ENCODE data around the gene CMKLR1. TPM values are rescaled to one million over a fixed set of nuclear protein-coding genes. Genes with fewer than 3 reads are reported as not detected.

Gene CMKLR1
- total and polyA plus RNA-seq, 9 of the 15 experiments (the other 6 are each of a cell fraction or from before 2014, with no cell fraction given) = 0.11 to 1.4 (median 0.20) TPM

DNA sequence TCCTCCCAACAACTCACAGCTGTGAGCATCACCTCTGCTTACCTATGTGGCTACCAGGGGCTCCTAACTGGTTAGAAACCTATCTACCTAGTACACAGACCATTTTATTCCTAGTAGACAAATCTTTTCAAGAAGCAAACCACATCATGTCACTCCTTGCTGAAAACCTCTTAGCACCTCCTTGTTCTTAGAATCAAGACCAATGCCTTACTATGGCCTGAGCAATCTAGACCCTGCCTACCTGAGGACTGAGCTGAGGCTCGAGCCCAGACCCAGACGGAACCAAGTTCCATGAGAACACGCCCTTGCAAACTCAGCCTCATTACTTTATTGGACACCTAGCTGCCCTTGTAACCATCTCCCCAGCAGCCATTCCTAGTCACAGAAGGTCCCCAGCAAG, 32.6 kb downstream of the CMKLR1 start (continued):
- TF ChIP-seq ETV6 (IDR thresholded peaks at IDR 0.05; ENCODE audit: borderline replicate concordance in 1 of 2, low read depth in 2 of 2, low read length in 1 of 2) (no peak), ETV6 (CRISPR knock-in tag; IDR thresholded peaks at IDR 0.05; ENCODE audit: borderline replicate concordance) (no peak), MAFK (IDR thresholded peaks at IDR 0.05; ENCODE audit: low read length) (no peak)
- TF ChIP-seq, protein P1, sequence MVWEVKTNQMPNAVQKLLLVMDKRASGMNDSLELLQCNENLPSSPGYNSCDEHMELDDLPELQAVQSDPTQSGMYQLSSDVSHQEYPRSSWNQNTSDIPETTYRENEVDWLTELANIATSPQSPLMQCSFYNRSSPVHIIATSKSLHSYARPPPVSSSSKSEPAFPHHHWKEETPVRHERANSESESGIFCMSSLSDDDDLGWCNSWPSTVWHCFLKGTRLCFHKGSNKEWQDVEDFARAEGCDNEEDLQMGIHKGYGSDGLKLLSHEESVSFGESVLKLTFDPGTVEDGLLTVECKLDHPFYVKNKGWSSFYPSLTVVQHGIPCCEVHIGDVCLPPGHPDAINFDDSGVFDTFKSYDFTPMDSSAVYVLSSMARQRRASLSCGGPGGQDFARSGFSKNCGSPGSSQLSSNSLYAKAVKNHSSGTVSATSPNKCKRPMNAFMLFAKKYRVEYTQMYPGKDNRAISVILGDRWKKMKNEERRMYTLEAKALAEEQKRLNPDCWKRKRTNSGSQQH (CRISPR knock-in tag; IDR thresholded peaks at IDR 0.05) = no peak

DNA sequence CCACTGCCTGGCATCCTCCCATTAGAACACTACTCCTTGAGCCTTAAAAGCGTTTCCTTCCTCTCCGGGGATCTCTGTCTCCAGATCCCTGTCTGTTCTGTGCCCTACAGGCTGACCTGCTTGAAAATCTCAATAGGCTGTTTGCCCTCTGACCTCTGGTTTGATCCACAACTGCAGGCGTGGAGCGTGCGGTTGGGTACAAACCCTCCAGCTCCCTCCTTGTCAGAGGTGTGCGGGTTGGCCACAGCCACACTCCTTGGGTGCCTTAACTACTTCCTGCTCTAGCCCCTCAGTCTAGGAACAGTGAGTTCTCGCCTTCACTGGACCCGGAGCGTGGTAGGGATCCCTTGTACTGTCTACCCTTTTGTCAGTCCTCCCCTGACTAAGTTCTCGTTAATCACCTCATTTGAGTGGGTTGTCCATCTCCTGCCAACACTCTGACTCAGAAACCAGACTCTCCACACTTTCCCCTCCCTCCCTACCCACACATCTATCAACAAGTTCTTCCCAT, 33.1 kb downstream of the CMKLR1 start:
- Histone ChIP-seq H3K4me3 (no peak overlapping the region), H4K20me1 (replicated peaks; ENCODE audit: control insufficient read depth, insufficient read depth, low read length) (peaks cover 6% of the 10 kb centered on the region; the same call in 1 of the 2 replicates), H3K36me3 (ENCODE audit: control insufficient read depth, insufficient read depth, low read length) (no peaks in the 10 kb centered on the region), H3K9me3 (replicated peaks; ENCODE audit: control insufficient read depth, insufficient read depth, low read depth, low read length) (no peaks in the 10 kb centered on the region), H3K27me3 (ENCODE audit: control insufficient read depth in 2 of 2, insufficient read depth in 2 of 2, low read length in 2 of 2) (peaks cover 39 to 66% of the 10 kb centered on the region in 2 experiments), H3K4me2 (ENCODE audit: insufficient read depth, low read length) (no peak overlapping the region), H3K9me1 (ENCODE audit: control insufficient read depth, insufficient read depth, low read length) (no peaks in the 10 kb centered on the region), H3K27ac (ENCODE audit: extremely low read depth, low read depth, low read length) (no peak overlapping the region), H2AFZ (ENCODE audit: low read depth, low read length) (no peak overlapping the region), H3K4me1 (replicated peaks in 1 of 2; ENCODE audit: control insufficient read depth in 2 of 2, insufficient read depth in 2 of 2, low read length in 2 of 2) (peaks cover 0 to 12% of the 10 kb centered on the region in 2 experiments; a peak in 2 of 5 replicates), H3K9ac (ENCODE audit: insufficient read depth in 1 of 2, low read depth in 2 of 2, low read length in 2 of 2) (0 out of 4 replicates have a peak overlapping the region, but pooled peaks of 1 of the 2 experiments have one; percentile 57), H3K79me2 (ENCODE audit: control insufficient read depth, insufficient read depth, low read length) (no peaks in the 10 kb centered on the region)
- ATAC-seq (peak; percentile 30), FAIRE-seq (peak; percentile 23), DNase-seq (ENCODE audit: extremely low read depth in 1 of 4, low spot score in 3 of 4) (peak in 2 of 4 experiments; percentile 11 to 21)
- no TSS peak for BruUV-seq (replicated peaks)
- intact Hi-C loops (cut with micrococcal nuclease) (no loop called here), in situ Hi-C loops (cut with MboI) (no loop called here)
- TF ChIP-seq NEUROD1 (IDR thresholded peaks at IDR 0.05; ENCODE audit: borderline replicate concordance, low read depth, low read length, partially characterized antibody) (no peak), NR2C1 (IDR thresholded peaks at IDR 0.05) (no peak), NR2C1 (tag; IDR thresholded peaks at IDR 0.05) (peak; percentile 49; the same call in 1 of the 2 replicates), ZNF23 (CRISPR knock-in tag; IDR thresholded peaks at IDR 0.05) (no peak), NR2C2 (CRISPR knock-in tag; IDR thresholded peaks at IDR 0.05) (no peak), NR2C2 (tag; IDR thresholded peaks at IDR 0.05) (peak; percentile 70; the same call in 1 of the 2 replicates), ZBTB1 (CRISPR knock-in tag; IDR thresholded peaks at IDR 0.05; ENCODE audit: borderline replicate concordance, low read depth) (peak; percentile 27; the same call in 1 of the 2 replicates), MEIS2 (IDR thresholded peaks at IDR 0.05; ENCODE audit: partially characterized antibody) (peak; percentile 56), EGR1 (conservative IDR thresholded peaks at IDR 0.05) (0 out of 2 replicates have a peak, but pooled peaks have one; percentile 28)
- TF ChIP-seq, protein P2, sequence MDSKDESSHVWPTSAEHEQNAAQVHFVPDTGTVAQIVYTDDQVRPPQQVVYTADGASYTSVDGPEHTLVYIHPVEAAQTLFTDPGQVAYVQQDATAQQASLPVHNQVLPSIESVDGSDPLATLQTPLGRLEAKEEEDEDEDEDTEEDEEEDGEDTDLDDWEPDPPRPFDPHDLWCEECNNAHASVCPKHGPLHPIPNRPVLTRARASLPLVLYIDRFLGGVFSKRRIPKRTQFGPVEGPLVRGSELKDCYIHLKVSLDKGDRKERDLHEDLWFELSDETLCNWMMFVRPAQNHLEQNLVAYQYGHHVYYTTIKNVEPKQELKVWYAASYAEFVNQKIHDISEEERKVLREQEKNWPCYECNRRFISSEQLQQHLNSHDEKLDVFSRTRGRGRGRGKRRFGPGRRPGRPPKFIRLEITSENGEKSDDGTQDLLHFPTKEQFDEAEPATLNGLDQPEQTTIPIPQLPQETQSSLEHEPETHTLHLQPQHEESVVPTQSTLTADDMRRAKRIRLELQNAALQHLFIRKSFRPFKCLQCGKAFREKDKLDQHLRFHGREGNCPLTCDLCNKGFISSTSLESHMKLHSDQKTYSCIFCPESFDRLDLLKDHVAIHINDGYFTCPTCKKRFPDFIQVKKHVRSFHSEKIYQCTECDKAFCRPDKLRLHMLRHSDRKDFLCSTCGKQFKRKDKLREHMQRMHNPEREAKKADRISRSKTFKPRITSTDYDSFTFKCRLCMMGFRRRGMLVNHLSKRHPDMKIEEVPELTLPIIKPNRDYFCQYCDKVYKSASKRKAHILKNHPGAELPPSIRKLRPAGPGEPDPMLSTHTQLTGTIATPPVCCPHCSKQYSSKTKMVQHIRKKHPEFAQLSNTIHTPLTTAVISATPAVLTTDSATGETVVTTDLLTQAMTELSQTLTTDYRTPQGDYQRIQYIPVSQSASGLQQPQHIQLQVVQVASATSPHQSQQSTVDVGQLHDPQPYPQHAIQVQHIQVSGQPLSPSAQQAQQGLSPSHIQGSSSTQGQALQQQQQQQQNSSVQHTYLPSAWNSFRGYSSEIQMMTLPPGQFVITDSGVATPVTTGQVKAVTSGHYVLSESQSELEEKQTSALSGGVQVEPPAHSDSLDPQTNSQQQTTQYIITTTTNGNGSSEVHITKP (IDR thresholded peaks at IDR 0.05; ENCODE audit: partially characterized antibody) = peak; percentile 42
- CTCF ChIA-PET (ENCODE audit: low intra/inter-chr PET ratio) = interaction anchor here (0.6 kb wide), 1 partner anchor 190 kb away, joined by 5 read pairs; no protein-coding TSS in a partner anchor
- POLR2A ChIA-PET = interaction anchor here (0.7 kb wide), 1 partner anchor 11 kb away, joined by 4 read pairs; no protein-coding TSS in a partner anchor
- WGBS (ENCODE audit: insufficient coverage, low coverage, missing lambda C conversion rate) = 2% methylated on average over 10 of the region's 10 CpGs

All from K562 (cell line).